Activated T-helper 1 cell treated with anti-CD3 and anti-CD28 coated beads, Interleukin-2, amount 50 U/mL, for 16 hours (primary cell): ENCODE results near the gene GPR15.

ENCODE experiments used
- DNase-seq, 2 donors: peaks; one replicate each; pipeline ENCODE4 v3.0.0-alpha.2; 2020; ENCODE audit warnings: low read depth in 1 of 2, low spot score in 1 of 2

Gene GPR15

GRCh38 chr3:98529856-98530459, 1.8 kb upstream of the GPR15 start:
- DNase-seq = no peak

GRCh38 chr3:98530676-98531075, 1.1 kb upstream of the GPR15 start:
- DNase-seq = no peak

- DNase-seq = no peak
These were observed 478 bp downstream of the GPR15 start for GRCh38 chr3:98532275-98532637.

GRCh38 chr3:98532709-98533571, 1.2 kb downstream of the GPR15 start:
- DNase-seq = no peak

GRCh38 chr3:98534168-98534567, 2.4 kb downstream of the GPR15 start:
- no peak for DNase-seq

- no peak for DNase-seq
These were observed 3.0 kb downstream of the GPR15 start for GRCh38 chr3:98534734-98535133.

GRCh38 chr3:98536456-98537017, 4.8 kb downstream of the GPR15 start:
- DNase-seq = no peak

- no peak for DNase-seq
These were observed 8.6 kb downstream of the GPR15 start for GRCh38 chr3:98540346-98540745.

- DNase-seq = no peak
These were observed 9.9 kb downstream of the GPR15 start for GRCh38 chr3:98541695-98542094.

GRCh38 chr3:98542623-98543022, 10.8 kb downstream of the GPR15 start:
- DNase-seq = no peak

- DNase-seq = no peak
These were observed 14.2 kb downstream of the GPR15 start for GRCh38 chr3:98545940-98546339.

- no peak for DNase-seq
These were observed 16.8 kb downstream of the GPR15 start for GRCh38 chr3:98548544-98548943.

- no peak for DNase-seq
These were observed 19.1 kb downstream of the GPR15 start for GRCh38 chr3:98550833-98551232.

- no peak for DNase-seq
These were observed 19.5 kb downstream of the GPR15 start for GRCh38 chr3:98551236-98551635.

GRCh38 chr3:98551754-98552153, 20.0 kb downstream of the GPR15 start:
- DNase-seq = no peak

GRCh38 chr3:98552232-98553020, 20.6 kb downstream of the GPR15 start:
- DNase-seq = no peak

GRCh38 chr3:98553021-98553563, 21.3 kb downstream of the GPR15 start:
- DNase-seq = no peak

- no peak for DNase-seq
These were observed 22.0 kb downstream of the GPR15 start for GRCh38 chr3:98553753-98554152.

- no peak for DNase-seq
These were observed 22.8 kb downstream of the GPR15 start for GRCh38 chr3:98554580-98554979.

GRCh38 chr3:98555025-98555379, 23.2 kb downstream of the GPR15 start:
- DNase-seq = no peak
